Thoracic aorta (tissue), 2 donors: Measurements from ENCODE around the gene LAMB4. TPM values are rescaled to one million over a fixed set of nuclear protein-coding genes. Genes with fewer than 3 reads are reported as not detected.

Experiments
- ATAC-seq: fragments of 150-250 bp; one replicate; pipeline ENCODE4 v1.8.0; 2017; ENCODE audit warnings: low read depth; ENCODE audit not compliant: insufficient number of reproducible peaks, low FRiP score
- DNase-seq: peaks from one replicate; pipeline ENCODE4 v3.0.0-alpha.2; 2020; ENCODE audit warnings: low spot score
- H3K27ac ChIP-seq, 2 donors: fragments of 200-600 bp; sonication (generic); 1 replicate in 1 of 2; 2 replicates in 1 of 2; pipeline ENCODE4 v1.5.1; 2016; ENCODE audit warnings: mild to moderate bottlenecking in 2 of 2, moderate library complexity in 2 of 2
- H3K27me3 ChIP-seq: fragments of 200-600 bp; sonication (generic); replicated peaks from 2 replicates; pipeline ENCODE4 v1.6.0; 2016; ENCODE audit warnings: mild to moderate bottlenecking; ENCODE audit not compliant: insufficient read depth
- H3K36me3 ChIP-seq: fragments of 200-600 bp; sonication (generic); one replicate; pipeline ENCODE4 v1.5.1; 2016
- H3K4me1 ChIP-seq, 2 donors: fragments of 200-600 bp; sonication (generic); 1 replicate in 1 of 2; 2 replicates in 1 of 2; pipeline versions ENCODE4 v1.5.1 to v1.6.0; 2016; ENCODE audit warnings: low read depth in 2 of 2, mild to moderate bottlenecking in 1 of 2; ENCODE audit not compliant: control insufficient read depth in 1 of 2
- H3K4me3 ChIP-seq: fragments of 200-600 bp; sonication (generic); 2 replicates; pipeline ENCODE4 v1.5.1; 2016; ENCODE audit warnings: mild to moderate bottlenecking
- H3K9me3 ChIP-seq: fragments of 200-600 bp; sonication (generic); 2 replicates; pipeline ENCODE4 v1.5.1; 2016
- total RNA-seq, 2 donors: library from RNA; depleted of rRNA; stranded (reverse); fragments of >200 nt; gene quantifications; one replicate each; pipeline versions ENCODE4 v1.1.0 to v1.2.3, GENCODE V29; 2016
- TF ChIP-seq, protein P1 (sequence below): fragments of 200-600 bp; sonication (generic); IDR thresholded peaks from one replicate; pipeline ENCODE4 v1.5.1; 2019; ENCODE audit warnings: antibody characterized with exemption

The LAMB4 gene
- total RNA-seq, 2 donors from 2014 or later: 0.14 TPM; not detected in 1

DNA sequence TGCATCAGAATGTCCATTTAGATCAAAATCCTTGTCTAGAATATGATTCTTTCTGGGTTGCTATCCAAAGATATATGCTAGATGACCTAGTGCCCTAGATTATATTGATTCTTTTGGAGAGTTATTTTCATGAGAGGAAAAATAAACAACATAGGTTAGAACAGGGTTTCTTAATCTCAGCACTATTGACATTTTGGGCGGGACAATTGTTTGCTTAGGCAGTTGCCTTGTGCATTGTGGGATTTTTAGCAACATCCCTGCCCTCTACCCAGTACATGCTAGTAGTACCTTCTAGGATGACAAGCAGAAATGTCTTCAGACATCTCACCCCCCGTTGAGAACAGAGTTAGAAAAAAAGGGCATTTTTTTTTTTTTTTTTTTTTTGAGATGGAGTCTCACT lies 102.0 kb downstream of the LAMB4 start:
- H3K4me3 ChIP-seq: no peak overlapping the region
- DNase-seq (no peak), ATAC-seq (no peak)
- H3K27ac ChIP-seq: no peak overlapping the region
- peaks cover 11 to 19% of the 10 kb centered on the region in 2 donors for H3K4me1 ChIP-seq
- H3K9me3 ChIP-seq: no peaks in the 10 kb centered on the region
- TF ChIP-seq, protein P1, sequence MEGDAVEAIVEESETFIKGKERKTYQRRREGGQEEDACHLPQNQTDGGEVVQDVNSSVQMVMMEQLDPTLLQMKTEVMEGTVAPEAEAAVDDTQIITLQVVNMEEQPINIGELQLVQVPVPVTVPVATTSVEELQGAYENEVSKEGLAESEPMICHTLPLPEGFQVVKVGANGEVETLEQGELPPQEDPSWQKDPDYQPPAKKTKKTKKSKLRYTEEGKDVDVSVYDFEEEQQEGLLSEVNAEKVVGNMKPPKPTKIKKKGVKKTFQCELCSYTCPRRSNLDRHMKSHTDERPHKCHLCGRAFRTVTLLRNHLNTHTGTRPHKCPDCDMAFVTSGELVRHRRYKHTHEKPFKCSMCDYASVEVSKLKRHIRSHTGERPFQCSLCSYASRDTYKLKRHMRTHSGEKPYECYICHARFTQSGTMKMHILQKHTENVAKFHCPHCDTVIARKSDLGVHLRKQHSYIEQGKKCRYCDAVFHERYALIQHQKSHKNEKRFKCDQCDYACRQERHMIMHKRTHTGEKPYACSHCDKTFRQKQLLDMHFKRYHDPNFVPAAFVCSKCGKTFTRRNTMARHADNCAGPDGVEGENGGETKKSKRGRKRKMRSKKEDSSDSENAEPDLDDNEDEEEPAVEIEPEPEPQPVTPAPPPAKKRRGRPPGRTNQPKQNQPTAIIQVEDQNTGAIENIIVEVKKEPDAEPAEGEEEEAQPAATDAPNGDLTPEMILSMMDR: no peak
- H3K36me3 ChIP-seq: no peaks in the 10 kb centered on the region
- no peaks in the 10 kb centered on the region for H3K27me3 ChIP-seq

DNA sequence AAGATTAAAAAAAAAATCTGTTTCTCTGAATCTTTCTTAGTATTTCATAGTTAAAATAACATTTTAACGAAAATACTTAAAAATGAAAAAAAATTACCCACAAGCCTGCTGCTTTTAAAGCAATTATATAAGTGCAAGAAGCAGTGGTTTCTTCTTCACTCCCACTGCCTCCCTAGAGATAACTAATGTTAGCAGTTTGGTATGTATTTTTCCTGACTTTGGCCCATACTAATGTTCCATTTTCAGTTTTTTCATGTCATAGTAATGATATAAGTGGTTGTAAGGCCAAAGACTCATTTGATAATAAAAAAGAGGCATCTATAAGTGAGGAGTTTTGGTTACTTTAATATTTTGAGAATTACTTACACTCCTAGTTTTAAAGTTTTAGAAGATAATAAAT lies 102.9 kb downstream of the LAMB4 start:
- no peak for ATAC-seq

DNA sequence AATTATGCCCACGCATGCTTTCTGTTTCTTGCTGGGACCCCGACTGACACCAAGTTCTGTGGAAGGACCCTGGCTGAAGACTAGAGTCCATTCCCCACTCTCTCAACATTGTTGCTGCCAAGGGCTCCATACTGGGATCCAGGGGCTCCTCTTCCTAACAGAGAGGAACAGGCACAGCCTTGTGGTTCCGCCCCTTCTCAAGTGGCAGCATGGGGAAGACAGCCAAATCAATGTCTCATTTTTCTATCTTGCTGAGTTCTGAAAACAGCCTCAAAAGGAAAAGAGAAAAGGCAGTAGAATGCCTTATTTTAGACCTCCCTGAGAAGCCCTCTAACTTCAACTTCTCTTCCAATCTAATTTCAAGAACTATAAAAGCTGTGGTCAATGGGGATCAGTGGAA lies 103.5 kb downstream of the LAMB4 start:
- peak overlapping the region; percentile 6 to 28 for H3K27ac ChIP-seq
- DNase-seq (no peak), ATAC-seq (no peak)
- TF ChIP-seq, protein P1: no peak
- no peaks in the 10 kb centered on the region for H3K36me3 ChIP-seq
- H3K9me3 ChIP-seq: no peaks in the 10 kb centered on the region
- no peak overlapping the region for H3K4me3 ChIP-seq
- no peaks in the 10 kb centered on the region for H3K27me3 ChIP-seq
- H3K4me1 ChIP-seq: peaks cover 17 to 24% of the 10 kb centered on the region in 2 donors

More for the DNA sequence above, 102.9 kb downstream of the LAMB4 start:
- H3K27ac ChIP-seq: peak overlapping the region; percentile 6 to 28
- no peaks in the 10 kb centered on the region for H3K9me3 ChIP-seq
- no peak overlapping the region for H3K4me3 ChIP-seq
- H3K4me1 ChIP-seq: peaks cover 17 to 24% of the 10 kb centered on the region in 2 donors
- H3K27me3 ChIP-seq: no peaks in the 10 kb centered on the region
- DNase-seq: no peak
- TF ChIP-seq, protein P1: no peak
- H3K36me3 ChIP-seq: no peaks in the 10 kb centered on the region

DNA sequence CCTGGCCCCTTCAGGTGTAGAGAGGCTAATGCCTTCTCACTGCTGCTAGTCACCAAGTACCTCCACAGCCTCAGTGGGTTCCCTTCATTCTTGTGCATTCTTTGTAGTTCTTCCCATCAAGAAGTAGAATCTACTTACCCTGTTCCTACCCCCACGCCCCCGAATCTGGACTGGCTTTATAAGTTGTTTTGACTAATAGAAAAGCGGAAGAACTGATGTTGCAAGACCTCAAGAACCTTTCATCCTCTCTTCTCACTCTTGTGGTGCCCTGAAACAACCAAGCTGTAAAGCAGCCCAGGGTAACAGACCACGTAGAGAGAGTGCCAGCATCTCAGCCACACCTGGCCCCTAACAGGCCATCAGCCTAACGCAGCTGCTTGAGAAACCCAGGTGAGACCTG lies 104.0 kb downstream of the LAMB4 start:
- Histone ChIP-seq H3K27me3 (no peaks in the 10 kb centered on the region), H3K27ac (peak overlapping the region; percentile 6 to 28), H3K4me1 (peaks cover 17 to 24% of the 10 kb centered on the region in 2 donors), H3K4me3 (no peak overlapping the region), H3K36me3 (no peaks in the 10 kb centered on the region), H3K9me3 (no peaks in the 10 kb centered on the region)
- ATAC-seq (no peak), DNase-seq (no peak)
- TF ChIP-seq, protein P1: no peak

DNA sequence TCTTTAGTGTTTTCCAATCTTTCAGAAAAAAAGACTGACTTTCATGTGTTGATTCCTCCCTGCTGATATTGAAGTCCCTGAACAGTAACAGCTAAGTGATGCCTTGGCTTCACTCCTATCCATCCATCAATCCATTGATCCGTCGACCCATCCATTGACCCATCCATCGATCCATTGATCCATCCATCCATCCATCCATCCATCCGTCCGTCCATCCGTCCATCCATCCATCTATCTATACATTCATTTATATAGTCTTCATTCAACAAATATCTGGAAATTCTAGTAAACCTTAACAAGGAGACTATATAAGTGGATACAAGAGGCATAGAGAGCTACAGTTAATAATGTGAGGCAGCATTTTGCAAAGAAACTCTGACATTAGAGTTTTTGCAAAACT lies 105.6 kb downstream of the LAMB4 start:
- H3K27me3 ChIP-seq: no peaks in the 10 kb centered on the region
- H3K9me3 ChIP-seq: no peaks in the 10 kb centered on the region
- no peak for DNase-seq
- TF ChIP-seq, protein P1: no peak
- peaks cover 12 to 16% of the 10 kb centered on the region in 2 donors for H3K4me1 ChIP-seq
- no peak overlapping the region for H3K4me3 ChIP-seq
- ATAC-seq: no peak
- no peak overlapping the region for H3K27ac ChIP-seq
- H3K36me3 ChIP-seq: no peaks in the 10 kb centered on the region
